Muscle layer of duodenum (tissue), 2 donors: ENCODE data around the gene TUBA3D.
"Not testable (repeated sequence)": the region's sequence is repeated elsewhere in the genome, so short reads cannot be mapped to it uniquely, and the experiment has no call there.

ENCODE experiments used
- H3K27ac ChIP-seq: one replicate; pipeline ENCODE4 v1.7.0; 2013; ENCODE audit warnings: mild to moderate bottlenecking, low read length
- H3K27me3 ChIP-seq: one replicate; pipeline ENCODE4 v1.7.0; 2013; ENCODE audit warnings: low read depth, mild to moderate bottlenecking, control low read depth, low read length
- H3K36me3 ChIP-seq, 2 donors: one replicate each; pipeline ENCODE4 v1.7.0; 2013; ENCODE audit warnings: low read length in 2 of 2, control low read depth in 1 of 2, mild to moderate bottlenecking in 1 of 2; ENCODE audit not compliant: insufficient read depth in 2 of 2, control insufficient read depth in 1 of 2
- H3K4me1 ChIP-seq, 2 donors: one replicate each; pipeline ENCODE4 v1.7.0; 2013; ENCODE audit warnings: low read length in 2 of 2, mild to moderate bottlenecking in 2 of 2, control low read depth in 1 of 2, moderate library complexity in 1 of 2; ENCODE audit not compliant: insufficient read depth in 2 of 2, control insufficient read depth in 1 of 2
- H3K4me3 ChIP-seq, 2 donors: one replicate each; pipeline ENCODE4 v1.7.0; 2013; ENCODE audit warnings: low read length in 2 of 2, low read depth in 1 of 2, mild to moderate bottlenecking in 1 of 2
- H3K9me3 ChIP-seq, 2 donors: one replicate each; pipeline ENCODE4 v1.7.0; 2013; ENCODE audit warnings: low read length in 2 of 2, control low read depth in 1 of 2, mild to moderate bottlenecking in 1 of 2; ENCODE audit not compliant: control insufficient read depth in 1 of 2
- donor health status: healthy.

TUBA3D gene

GRCh38 chr2:131486201-131486902 lies 10.4 kb downstream of the TUBA3D start:
- Histone ChIP-seq H3K36me3 (peaks cover 0 to 10% of the 10 kb centered on the region in 2 donors), H3K4me1 (peaks cover 0 to 11% of the 10 kb centered on the region in 2 donors)
- H3K27ac ChIP-seq, H3K4me3 ChIP-seq, H3K9me3 ChIP-seq, H3K27me3 ChIP-seq: not testable (repeated sequence)

- Histone ChIP-seq H3K4me1 (peaks cover 0 to 11% of the 10 kb centered on the region in 2 donors), H3K9me3 (no peaks in the 10 kb centered on the region), H3K36me3 (peaks cover 0 to 5% of the 10 kb centered on the region in 2 donors), H3K27me3 (no peaks in the 10 kb centered on the region), H3K4me3 (no peak overlapping the region), H3K27ac (no peak overlapping the region)
These were observed 12.6 kb downstream of the TUBA3D start for GRCh38 chr2:131488306-131489205.

- peaks cover 0 to 27% of the 10 kb centered on the region in 2 donors for H3K4me1 ChIP-seq
- peak overlapping the region; percentile 30 to 83 for H3K4me3 ChIP-seq
- not testable (repeated sequence) for H3K9me3 ChIP-seq, H3K27me3 ChIP-seq, H3K36me3 ChIP-seq, H3K27ac ChIP-seq
These were observed 14.9 kb downstream of the TUBA3D start for GRCh38 chr2:131490616-131491468.

- peak overlapping the region; percentile 30 to 83 for H3K4me3 ChIP-seq
- H3K9me3 ChIP-seq, H3K27me3 ChIP-seq, H3K36me3 ChIP-seq, H3K27ac ChIP-seq: not testable (repeated sequence)
- H3K4me1 ChIP-seq = peaks cover 0 to 27% of the 10 kb centered on the region in 2 donors
These were observed 15.5 kb downstream of the TUBA3D start for GRCh38 chr2:131491469-131491836.

GRCh38 chr2:131492015-131492417 lies 16.1 kb downstream of the TUBA3D start, which contains the start of gene MZT2A:
TSS of gene MZT2A (minus strand) at chr2:131492397. CDS start at chr2:131492376, 21 bp downstream.
- not testable (repeated sequence) for H3K27me3 ChIP-seq, H3K36me3 ChIP-seq, H3K9me3 ChIP-seq
- H3K4me3 ChIP-seq = peak within 1 kb of the TSS; percentile 80 to 83
- peaks cover 0 to 27% of the 10 kb centered on the region in 2 donors for H3K4me1 ChIP-seq
- peak within 1 kb of the TSS; percentile 79 for H3K27ac ChIP-seq

GRCh38 chr2:131492418-131493198 lies 16.7 kb downstream of the TUBA3D start:
- H3K27ac ChIP-seq = peak overlapping the region; percentile 79
- H3K4me3 ChIP-seq = peak overlapping the region; percentile 80 to 83
- H3K9me3 ChIP-seq = no peaks in the 10 kb centered on the region
- H3K27me3 ChIP-seq = no peaks in the 10 kb centered on the region
- peaks cover 0 to 27% of the 10 kb centered on the region in 2 donors for H3K4me1 ChIP-seq
- H3K36me3 ChIP-seq = no peaks in the 10 kb centered on the region

- Histone ChIP-seq H3K4me1 (peaks cover 0 to 27% of the 10 kb centered on the region in 2 donors), H3K36me3 (peaks cover 0 to 5% of the 10 kb centered on the region in 2 donors), H3K27me3 (no peaks in the 10 kb centered on the region), H3K4me3 (peak overlapping the region; percentile 80 to 83), H3K9me3 (no peaks in the 10 kb centered on the region), H3K27ac (peak overlapping the region; percentile 79)
These were observed 17.5 kb downstream of the TUBA3D start for GRCh38 chr2:131493199-131493968.

- H3K9me3 ChIP-seq, H3K4me3 ChIP-seq, H3K27ac ChIP-seq, H3K27me3 ChIP-seq: not testable (repeated sequence)
- Histone ChIP-seq H3K36me3 (peaks cover 0 to 16% of the 10 kb centered on the region in 2 donors), H3K4me1 (peaks cover 0 to 25% of the 10 kb centered on the region in 2 donors)
These were observed 19.6 kb downstream of the TUBA3D start for GRCh38 chr2:131495506-131495905.

- H3K4me3 ChIP-seq, H3K9me3 ChIP-seq, H3K27ac ChIP-seq, H3K27me3 ChIP-seq: not testable (repeated sequence)
- H3K4me1 ChIP-seq = peaks cover 0 to 16% of the 10 kb centered on the region in 2 donors
- peaks cover 0 to 38% of the 10 kb centered on the region in 2 donors for H3K36me3 ChIP-seq
These were observed 22.5 kb downstream of the TUBA3D start for GRCh38 chr2:131498321-131498973.
